Activated T-cell treated with anti-CD3 and anti-CD28 coated beads for 24 hours (primary cell): ENCODE data around the gene TMUB2.

ENCODE experiments used
- DNase-seq: peaks from one replicate; pipeline ENCODE4 v3.0.0-alpha.2; 2020; ENCODE audit warnings: low read depth

TMUB2 gene

DNA sequence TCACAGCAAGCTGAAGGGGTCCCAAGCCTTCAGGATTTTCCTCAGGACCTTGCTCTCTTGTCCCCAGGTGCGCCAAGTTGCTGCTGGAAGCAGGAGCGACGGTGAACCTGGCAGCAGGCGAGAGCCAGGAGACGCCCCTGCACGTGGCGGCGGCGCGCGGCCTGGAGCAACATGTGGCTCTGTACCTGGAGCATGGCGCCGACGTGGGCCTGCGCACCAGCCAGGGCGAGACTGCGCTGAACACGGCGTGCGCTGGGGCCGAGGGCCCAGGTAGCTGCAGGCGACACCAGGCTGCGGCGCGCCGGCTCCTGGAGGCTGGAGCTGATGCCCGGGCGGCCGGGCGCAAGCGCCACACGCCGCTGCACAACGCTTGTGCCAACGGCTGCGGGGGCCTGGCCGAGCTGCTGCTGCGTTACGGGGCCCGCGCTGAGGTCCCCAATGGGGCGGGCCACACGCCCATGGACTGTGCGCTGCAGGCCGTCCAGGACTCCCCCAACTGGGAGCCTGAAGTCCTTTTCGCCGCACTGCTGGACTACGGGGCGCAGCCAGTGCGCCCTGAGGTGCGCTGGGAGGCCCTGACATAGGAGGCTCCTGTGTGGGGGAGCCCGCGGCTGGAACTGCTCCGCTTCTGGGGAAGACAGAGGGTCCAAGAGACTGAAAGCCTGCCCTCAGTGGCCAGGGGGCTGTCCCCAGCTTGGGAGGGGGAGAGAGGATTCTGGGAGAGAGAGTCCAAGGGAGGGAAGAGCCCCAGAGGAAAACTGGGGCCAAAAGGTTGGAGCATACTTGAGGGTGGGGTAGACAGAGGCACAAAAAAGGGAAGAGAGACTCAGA, 9.9 kb upstream of the TMUB2 start:
- no peak for DNase-seq

DNA sequence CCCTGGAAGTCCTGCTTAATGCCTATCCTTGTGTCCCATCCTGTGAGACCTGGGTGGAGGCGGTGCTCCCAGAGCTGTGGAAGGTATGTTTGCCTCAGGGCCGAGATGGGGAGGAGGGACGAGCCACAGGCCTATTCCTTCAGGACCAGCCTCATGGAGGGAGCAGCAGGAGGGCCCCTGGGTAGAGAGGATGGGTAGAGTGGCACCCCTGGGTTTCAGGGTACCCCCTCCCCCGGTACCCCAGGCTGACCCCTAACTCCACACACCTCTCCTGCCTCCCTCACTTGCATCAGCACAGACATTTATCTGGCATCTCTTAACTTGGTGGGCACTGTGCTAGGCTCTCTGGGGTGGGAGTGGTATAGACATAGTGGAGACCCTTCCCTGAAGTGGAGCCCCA, 9.1 kb upstream of the TMUB2 start:
- DNase-seq: no peak

DNA sequence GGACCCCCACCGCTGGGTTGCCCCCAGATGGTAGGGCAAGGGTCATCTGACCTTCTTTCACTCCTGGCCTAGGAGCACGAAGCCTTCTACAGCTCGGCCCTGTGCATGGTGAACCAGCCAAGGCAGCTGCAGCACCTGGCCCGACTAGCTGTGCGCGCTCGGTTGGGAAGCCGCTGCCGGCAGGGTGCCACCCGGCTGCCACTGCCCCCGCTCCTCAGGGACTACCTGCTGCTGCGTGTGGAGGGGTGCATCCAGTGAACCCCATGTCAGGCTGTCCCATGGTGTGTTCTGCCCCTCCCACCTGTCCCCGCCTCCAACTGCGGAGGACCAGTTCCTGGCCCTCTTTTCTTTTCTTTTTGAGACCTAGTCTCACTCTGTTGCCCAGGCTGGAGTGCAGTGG, 8.6 kb upstream of the TMUB2 start:
- no peak for DNase-seq

DNA sequence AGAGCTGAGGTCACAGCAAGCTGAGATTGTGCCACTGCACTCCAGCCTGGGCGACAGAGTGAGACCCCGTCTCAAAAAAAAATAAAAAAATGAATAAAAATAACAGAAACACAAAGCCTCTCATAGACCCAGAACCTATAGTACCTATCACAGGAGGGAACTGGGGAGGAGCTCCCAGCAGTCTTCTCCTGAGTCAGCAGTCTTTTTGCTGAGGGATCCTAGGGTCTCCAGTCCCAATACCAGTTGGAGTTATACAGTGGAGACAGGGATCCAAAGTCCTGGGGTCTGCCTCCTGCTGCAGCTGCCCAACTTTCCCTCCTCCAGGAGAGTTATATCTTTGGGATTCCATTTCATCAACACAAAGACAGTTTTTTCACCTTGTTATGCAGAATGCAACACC, 3.7 kb upstream of the TMUB2 start:
- DNase-seq: no peak

DNA sequence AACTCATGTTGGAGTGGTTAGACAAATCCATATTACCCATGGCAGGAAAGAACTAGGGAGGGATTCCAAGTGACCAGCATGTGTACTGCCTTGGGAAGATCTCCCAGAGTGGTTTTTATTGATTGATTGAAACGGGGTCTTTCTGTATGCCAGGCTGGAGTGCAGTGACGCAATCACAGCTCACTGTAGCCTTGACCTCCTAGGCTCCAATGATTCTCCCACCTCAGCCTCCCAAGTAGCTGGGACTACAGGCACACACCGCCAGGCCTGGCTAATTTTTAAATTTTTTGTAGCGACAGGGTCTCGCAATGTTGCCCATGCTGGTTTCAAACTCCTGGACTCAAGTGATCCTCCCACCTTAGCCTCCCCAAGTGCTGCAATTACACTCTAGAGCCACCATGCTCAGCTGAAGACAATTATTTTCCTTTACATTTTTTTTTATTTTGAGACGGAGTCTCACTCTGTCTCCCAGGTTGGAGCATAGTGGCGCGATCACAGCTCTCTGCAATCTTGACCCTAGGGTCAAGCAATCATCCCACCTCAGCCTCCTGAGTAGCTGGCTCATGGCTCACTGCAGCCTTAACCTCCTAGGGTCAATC, 2.5 kb upstream of the TMUB2 start:
- no peak for DNase-seq

DNA sequence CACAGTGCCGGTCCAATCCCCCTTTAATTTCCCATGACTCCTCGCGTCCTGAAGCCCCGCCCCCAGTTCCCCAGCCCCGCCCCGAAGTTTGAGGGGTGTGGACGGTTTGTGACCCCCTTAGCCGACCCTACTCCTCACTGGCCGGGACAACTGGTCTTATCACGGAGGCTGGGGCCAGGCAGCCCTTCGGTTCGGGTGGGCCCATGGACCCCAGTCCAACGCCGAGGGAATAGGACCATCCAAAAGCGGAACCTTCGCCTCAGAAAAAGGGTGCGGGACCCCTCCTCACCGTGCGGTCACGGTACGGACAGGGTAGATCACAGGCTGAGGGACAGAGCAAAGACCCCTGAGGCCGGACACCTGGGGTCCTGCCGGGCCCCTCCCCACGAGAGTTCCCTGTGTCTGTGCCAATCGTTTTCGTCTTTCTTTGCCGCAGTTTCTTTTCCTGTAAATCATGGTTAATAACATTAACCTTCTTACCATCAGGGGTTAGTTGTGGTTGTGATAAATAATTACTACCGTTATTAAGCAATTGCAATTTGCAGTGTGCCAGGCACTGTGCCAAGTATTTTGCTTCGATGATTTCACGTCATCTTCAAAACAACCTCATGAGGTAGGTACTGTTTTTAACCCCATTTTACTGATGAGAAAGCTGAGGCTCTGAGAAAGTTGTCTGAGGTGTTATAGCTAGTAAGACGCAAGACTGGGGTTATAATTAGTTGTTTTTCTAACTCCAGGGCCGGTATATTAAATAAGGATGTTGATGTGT, 543 bp downstream of the TMUB2 start:
- no peak for DNase-seq

DNA sequence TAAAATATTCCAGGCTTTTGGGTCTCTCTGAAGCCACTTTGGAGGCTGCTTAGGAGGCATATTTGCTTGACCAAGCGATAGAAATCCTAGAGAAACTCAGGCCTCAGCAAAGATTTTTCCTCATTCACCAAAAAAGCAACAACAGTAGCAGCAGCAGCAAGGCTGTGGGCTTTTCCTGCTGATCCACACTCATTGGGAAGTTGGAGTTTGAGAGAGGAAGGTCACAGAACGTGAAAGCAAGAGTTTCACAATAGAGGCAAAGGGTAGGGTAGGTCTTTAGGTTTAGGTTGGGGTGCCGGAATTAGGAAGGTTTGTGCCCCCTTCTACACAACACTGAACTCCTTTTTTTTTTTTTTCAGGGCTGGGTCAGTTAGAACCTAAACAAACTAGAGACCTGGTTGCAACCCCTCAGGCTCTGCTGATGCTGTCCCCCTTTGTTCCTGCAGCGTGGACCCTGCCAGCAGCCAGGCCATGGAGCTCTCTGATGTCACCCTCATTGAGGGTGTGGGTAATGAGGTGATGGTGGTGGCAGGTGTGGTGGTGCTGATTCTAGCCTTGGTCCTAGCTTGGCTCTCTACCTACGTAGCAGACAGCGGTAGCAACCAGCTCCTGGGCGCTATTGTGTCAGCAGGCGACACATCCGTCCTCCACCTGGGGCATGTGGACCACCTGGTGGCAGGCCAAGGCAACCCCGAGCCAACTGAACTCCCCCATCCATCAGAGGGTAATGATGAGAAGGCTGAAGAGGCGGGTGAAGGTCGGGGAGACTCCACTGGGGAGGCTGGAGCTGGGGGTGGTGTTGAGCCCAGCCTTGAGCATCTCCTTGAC, 2.0 kb downstream of the TMUB2 start:
- no peak for DNase-seq

DNA sequence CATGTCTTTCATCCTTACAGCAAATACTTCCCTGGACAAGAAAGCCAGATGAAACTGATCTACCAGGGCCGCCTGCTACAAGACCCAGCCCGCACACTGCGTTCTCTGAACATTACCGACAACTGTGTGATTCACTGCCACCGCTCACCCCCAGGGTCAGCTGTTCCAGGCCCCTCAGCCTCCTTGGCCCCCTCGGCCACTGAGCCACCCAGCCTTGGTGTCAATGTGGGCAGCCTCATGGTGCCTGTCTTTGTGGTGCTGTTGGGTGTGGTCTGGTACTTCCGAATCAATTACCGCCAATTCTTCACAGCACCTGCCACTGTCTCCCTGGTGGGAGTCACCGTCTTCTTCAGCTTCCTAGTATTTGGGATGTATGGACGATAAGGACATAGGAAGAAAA, 3.7 kb downstream of the TMUB2 start:
- no peak for DNase-seq

DNA sequence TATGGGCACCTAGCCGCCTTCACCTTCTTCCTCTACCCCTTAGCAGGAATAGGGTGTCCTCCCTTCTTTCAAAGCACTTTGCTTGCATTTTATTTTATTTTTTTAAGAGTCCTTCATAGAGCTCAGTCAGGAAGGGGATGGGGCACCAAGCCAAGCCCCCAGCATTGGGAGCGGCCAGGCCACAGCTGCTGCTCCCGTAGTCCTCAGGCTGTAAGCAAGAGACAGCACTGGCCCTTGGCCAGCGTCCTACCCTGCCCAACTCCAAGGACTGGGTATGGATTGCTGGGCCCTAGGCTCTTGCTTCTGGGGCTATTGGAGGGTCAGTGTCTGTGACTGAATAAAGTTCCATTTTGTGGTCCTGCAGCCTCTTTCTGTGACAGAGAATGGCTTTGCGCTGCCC, 4.6 kb downstream of the TMUB2 start:
- DNase-seq: no peak

DNA sequence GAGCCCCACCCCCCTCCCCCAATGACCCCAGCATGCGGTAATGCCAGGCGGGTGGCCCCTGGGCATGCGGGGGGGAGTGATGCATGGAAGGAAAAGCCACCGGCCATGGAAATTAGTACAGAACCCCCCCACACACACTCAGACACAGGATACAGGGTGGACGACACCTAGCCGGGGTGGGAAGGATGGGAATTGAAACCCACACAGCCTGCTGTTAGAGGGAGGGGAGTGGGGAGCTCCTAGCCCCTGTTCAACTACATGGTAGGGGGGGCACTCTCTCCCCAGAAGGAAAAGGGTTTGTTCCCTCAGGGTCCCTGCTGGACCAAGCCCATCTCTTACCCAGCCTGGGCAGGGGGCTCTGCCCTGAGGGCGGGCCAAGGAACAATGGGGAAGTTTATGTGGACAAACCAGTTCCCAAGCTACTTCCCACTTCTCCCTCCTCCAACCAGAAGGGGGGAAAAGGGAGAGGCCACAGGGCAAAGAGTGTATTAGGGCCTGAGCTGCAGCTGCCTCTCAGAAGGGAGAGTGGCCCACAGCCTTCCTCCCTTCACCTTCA, 5.2 kb downstream of the TMUB2 start:
- no peak for DNase-seq

DNA sequence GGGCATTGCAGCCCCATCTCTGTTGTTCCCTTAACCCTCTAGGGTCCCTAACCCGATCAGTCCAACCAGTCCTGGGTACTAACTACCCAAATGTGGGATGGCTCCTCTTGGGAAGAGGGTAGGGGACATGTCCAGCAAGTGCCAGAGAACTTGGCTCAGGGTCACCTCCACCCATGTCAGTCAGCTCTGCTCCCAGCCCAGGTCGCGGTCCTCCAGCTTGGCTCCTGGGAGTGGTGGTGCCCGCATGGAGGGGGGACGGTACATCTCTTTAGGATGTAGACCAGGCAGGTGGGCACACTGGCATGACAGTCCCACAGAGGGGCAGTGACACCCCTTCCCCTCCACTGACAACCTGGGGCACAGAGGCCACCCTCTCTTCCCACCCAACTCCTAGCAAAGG, 6.0 kb downstream of the TMUB2 start:
- DNase-seq: no peak

DNA sequence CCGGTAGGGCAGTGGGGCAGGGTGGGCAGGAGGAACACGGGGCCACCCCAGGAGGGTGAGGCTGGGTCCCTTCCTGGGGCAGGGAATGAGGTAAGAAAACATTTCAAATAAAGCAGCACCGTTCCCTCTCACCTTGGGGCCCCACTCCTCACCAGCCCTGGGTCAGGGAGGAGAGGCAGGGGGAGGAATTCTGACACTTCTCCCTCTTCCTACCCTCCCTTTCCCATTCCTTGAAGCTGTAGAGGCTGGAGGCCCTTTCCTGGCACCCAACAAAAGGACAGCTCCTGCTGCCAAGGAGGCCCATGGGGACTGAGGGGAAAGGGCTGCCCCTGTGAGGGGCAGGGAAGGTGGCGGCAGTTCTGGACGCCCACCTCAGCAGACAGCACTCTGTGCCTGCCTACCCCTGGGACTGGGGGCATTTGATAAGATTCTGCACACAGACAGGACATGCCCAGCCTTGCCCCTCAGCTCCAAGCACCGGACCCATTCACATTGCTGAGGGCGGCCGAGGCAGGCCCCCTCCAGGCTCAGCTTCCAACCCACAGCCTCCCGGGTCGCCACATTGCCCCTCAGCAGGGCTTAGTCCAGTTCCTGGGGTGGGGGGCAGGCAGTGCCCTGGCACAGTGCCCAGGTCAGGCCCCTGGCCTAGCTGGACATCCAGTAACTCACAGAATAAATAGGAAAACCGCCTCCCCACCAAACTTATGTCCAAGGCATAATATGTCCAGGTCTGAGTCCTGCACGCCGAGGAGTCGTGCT, 6.7 kb downstream of the TMUB2 start:
- no peak for DNase-seq

DNA sequence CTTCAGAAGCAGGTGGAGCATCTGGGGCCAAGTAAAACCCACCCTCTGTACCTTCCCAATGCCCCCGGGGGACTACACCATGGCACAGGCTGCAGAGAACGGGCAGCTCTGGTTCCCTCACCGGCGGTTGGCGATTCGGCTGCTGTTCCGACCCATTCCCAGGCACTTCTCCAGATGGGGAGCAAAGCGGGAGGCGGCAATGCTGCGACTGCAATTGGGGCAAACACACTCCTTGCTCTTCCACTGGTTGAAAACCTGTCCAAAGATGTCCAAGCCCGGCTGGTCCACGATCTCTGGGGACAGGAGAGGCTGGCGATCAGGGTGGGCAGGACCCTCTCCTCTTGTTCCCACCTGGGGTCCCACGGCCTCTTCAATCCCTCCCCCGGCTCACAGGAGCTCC, 10.3 kb downstream of the TMUB2 start:
- no peak for DNase-seq

DNA sequence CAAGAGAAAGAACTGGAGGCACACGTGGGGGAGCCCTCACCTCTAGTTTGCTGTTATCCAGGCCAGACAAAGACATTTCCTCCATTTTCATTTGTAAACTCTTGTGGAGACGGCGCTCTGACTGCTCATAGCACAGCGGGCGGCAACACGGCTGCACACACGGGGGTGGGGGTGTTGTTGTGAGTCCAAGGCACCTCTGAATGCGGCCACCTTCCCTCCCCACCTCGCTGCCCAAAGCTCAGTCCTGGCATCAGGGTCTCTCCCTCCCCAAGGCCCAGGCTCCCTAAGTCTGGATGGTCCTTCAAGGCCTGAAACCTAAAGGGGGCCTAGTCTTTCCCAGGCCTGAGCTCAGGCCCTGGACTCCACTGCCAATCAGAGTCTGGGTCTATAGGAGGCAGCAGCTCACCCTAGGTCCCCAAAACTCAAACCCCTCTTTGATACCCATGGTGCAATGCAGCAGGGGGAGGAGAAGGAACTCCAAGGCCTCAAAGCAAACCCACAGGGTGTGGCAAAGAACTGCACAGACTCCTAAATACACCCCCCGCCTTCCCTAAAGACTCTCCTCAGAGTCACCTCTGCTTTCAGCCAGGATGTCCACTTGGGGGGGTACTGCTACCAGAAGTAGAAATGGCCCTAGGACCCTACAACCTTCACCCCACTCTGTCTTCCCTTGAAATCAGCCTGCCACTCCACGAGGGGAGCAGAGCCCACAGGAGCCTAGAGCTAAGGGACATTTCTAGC, 11.4 kb downstream of the TMUB2 start:
- DNase-seq: peak; percentile 33

DNA sequence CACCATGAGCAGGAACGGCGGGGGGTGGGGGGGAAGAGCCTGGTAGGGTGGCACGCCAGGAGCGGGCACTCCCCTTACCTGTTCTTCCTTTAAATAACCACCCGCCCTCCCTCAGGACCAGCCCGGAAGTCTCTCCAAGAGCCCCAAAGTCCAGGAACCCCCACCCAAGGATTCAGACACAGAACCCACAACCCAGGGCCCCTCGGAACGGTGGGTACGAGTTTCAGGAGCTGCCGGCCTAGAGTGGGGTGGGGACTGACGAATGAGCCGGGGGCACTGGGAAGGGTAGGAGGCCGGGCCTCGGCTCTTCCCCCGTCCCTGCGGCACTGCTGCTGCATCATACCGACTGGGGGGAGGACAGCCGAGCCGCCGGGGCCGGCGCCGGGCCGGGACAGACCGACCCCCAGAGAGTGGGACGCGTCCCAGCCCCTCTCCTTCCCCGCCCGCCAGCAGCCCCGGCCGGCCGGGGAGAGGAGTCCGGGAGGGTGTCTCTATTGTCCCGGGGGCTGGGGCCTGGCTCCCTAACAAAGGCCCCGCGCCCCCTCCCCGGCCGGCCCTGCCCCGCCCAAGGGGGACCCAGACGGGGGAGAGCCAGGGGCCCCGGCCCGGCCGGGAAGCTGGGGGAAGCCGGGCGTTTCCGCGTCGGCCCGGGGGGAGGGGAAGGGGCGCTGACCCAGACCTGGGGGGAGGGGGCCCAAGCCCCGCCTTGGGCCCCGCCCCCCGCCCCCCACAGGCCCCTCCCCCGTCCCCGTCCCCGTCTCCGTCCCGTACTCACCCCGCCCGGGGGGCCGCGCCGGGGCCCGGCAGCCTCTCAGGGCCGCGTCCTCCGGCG, 12.2 kb downstream of the TMUB2 start:
- DNase-seq: peak; percentile 30

DNA sequence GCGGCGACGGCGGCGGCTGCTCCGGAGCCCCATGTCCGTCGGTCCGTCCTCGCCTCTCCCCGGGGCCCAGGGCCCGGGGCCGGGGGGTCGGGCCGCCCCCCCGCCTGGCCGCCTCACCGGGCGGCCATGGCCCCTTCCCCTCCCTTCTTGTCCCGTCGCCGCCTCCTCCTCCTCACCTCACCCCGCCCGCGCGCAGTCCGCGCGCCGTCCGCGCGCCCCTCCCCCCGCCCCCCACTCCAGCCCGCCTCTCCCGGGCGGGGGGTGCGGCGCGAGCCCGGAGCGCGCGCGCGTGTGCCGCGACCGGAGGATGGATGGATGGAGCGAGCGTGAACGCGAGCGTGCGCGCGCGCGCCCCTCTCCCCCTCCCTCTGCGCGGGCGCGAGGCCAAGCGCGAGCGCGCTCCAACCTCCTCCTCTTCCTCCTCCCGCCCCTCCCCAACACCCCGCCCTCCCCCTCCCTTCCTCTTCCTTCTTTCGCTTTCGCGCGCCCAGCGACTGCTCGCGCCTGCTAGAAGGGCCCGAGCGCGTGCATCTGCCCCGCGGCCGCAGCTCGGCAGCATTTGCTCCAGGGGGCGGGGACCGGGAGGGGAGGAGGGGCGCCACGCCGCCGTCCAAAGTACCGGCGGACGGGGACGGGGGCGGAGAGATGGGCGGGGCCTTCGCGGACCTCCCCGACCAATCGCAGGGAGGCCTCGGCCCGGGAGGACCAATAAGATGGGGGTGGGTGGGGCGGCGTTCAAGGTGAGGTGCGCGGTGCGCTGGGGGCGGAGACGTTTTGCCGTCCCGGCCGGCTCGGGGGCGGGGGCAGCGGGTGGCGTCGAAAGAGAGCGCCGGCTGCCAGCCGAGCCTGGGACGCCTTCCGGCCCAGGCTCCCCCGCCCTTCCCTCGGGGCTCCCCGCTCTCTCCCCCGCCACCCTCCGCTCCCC, 13.0 kb downstream of the TMUB2 start, which contains the start of gene ATXN7L3:
TSS of gene ATXN7L3 (minus strand) at position 332 of the 925 bp plus-strand sequence. CDS start 1,814 bp downstream, outside the sequence.
- peak; percentile 99 for DNase-seq

DNA sequence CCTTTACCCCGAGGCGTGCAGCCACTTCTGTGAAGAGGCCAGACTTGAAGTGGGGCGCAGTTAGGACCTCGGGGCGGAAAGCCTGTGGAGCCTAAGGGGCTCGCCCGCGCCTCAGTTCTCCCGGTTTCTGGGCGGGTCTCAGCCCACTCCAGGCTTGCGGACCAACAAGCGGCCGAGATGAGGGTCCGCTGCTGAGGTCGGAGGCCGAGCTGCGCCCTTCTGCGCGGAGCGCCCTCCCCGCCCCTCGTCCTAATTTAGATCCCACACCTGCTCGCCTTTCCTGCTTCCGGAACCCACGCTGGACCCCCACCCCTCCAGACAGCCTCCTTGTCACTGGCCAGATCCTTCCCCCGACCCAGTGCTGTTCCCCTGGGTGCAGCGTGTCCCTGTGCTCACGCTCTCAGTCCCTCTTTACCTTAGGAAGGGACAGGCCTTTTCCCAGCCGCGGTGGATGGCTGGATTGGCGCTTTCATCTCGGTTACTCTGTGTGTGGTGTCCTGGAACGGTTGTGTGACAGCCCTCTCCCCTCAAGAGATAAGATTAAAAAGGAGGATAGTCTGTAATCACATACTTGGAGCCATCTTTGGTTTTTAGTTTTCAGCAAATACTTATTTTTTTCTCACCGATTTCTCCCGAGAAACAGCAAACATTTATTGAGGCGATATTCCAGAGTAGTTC, 13.8 kb downstream of the TMUB2 start:
- DNase-seq: no peak

DNA sequence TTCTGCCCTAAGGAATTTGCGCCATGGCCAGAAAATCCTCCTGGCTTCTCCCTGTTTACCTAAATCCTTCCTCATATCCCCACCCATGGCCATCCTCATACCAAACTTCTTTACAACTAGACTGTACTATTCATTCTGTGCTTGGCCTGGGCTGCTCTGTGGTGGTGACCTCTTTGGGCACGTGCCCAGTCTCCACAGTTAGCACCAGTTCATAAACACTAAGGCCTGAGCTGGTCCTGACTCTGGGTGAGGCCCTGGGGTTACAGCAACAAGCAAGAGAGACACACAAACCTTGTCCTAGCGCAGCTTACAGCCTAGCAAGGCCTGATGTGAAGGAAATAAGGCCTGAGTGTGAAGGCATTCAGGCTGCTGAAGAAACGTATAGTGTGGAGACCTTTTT, 16.0 kb downstream of the TMUB2 start:
- no peak for DNase-seq
